Myocyte (in vitro differentiated cells): ENCODE results near the gene SSBP3. TPM values are rescaled to one million over a fixed set of nuclear protein-coding genes. Genes with fewer than 3 reads are reported as not detected.

Source experiments
- DNase-seq: peaks from one replicate; pipeline ENCODE4 v3.0.0-alpha.2; 2012; ENCODE audit warnings: low read depth
- total RNA-seq: library from RNA; depleted of rRNA; stranded (reverse); fragments of >200 nt; gene quantifications from 2 replicates; pipeline ENCODE4 v1.2.3, GENCODE V29; 2014

SSBP3 gene
- total RNA-seq, 1 donor from 2014 or later: 21.8 TPM

DNA sequence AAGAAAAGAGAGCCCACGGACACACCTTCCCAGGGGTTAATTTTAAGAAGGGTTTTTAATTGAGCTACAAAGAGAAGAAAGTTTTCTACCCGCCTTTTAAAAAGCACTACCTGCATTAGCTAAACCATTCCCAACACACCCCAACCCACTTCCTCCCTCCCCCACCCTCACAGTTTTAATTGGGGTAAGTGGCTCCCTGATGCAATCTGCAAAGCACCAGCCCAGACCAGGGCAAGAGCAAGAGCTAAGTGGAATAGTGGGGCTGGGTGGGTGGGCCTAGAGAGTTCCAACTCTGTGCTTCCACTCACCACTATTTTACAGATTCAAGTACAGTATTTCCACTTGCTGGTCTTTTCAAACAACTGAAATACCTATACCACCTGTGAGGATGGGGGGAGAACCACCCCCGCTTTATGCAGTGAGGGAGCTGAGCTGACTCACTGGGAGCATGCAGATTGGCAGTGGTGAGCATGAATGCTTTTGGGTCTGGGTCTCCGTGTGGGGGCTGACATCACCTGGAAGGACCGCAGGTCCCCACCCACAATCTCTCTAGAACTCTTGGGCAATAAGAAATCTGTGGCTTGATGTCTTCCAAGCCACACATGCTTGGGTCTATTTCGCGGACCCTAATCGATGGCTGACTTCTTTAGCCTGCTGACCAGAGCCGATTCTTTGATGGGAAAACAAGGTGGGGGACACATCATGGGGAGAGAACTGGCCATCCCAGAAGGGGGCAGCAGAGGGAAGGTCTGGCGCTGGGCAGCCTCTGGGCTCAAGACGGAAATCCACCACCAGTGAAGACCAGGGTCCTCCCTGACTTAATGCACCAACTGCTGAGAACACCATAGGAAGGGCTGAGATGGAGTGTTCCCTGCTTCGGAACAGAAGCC lies 95.5 kb downstream of the SSBP3 start:
- peak; percentile 47 for DNase-seq

DNA sequence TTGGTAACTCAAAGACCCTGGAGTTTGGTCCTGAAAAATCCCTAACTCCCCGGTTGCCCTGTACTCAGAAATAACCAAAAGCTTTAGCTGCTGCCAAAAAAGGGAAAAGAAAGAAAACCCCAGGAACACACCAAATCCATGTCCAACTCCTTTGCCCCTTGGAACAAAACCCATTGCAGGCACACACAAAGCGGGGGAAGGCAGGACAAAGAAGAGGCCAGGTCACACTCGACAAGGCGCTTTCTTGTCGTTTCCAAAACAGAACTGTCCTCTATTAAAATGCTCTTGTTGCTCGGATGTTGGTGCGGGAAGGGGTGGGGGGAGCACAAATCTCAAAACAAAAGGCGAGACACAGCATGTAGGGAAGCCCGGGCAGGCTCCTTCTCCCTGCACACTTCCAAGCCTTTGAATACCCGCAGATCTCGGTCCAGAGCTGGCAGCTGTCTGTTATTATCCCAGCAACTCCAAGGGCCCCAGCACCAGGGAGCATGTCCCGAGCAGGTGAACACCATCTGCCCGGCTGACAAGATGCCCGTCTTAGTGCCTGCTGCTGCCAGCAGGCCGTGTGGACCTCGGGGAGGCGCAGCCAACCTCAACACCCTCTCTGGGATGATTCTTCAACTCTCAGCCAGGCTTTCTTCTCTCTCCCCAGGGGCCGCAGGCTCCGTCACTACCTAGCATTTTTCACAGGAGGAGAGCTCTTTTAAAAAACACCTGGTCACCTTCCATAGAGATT lies 96.4 kb downstream of the SSBP3 start:
- peak; percentile 57 for DNase-seq

DNA sequence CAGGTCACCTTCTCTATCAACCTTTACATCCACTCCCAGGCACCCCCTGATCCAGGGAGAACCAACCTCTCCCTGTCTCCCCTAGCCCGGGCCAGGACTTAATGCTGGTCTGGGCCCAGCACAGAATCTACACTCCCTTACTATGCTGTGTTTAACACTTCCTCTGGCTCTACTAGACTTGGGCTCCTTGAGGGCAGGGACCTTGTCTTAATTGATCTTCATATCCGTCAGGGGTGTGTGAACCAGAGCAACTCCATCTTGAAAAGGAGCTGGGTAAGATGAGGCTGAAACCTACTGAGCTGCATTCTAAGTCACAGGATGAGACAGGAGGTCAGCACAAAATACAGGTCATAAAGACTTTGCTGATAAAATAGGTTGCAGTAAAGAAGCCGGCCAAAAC lies 98.9 kb downstream of the SSBP3 start:
- DNase-seq: no peak

DNA sequence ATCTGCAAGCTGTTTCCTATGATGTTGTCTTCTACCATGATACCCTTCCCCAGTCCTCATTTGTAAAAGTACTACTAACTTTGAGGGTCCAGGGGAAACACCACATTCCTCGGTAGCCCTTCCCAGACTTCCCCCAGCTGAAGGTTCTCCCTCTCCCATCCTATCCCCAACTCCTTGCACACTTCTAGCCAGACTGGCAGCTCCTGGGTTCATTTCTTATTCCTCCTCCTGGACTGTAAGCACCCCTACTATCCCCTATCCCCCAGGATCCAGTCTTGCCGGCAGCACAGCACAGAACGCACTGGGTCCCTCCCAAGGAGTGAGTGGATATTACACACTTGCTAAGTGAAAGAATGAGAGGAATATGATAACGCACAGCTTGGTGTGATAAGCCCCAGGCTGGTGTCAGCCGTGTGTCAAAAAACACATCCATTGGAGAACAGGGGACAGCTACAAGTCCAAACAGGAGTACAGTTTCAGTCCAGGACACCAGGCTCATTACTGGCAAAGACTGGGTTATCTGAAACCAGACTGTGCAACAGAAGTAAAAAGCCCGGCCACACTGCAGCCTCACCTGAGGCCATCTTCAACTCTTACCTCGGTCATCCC lies 100.2 kb downstream of the SSBP3 start:
- no peak for DNase-seq

DNA sequence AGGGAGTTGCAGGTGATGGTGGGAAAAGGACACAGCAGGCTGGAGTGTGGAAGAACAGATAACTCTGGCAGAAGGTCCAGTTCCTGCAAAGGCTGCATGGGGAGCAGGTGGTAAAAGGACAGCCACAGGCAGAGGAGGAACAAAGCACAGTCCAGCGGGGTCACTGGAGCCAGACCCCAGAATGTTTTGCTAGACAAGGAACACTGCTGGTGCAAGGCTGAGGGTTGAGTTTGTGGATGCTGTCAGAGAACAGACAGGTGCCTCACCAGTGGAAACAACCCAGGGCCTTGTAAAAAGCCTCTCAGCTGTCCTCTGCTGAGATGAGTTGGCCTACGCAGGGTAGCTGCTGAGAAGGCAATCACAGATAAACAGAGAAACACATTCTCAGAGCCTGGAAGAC lies 101.7 kb downstream of the SSBP3 start:
- peak; percentile 68 for DNase-seq

DNA sequence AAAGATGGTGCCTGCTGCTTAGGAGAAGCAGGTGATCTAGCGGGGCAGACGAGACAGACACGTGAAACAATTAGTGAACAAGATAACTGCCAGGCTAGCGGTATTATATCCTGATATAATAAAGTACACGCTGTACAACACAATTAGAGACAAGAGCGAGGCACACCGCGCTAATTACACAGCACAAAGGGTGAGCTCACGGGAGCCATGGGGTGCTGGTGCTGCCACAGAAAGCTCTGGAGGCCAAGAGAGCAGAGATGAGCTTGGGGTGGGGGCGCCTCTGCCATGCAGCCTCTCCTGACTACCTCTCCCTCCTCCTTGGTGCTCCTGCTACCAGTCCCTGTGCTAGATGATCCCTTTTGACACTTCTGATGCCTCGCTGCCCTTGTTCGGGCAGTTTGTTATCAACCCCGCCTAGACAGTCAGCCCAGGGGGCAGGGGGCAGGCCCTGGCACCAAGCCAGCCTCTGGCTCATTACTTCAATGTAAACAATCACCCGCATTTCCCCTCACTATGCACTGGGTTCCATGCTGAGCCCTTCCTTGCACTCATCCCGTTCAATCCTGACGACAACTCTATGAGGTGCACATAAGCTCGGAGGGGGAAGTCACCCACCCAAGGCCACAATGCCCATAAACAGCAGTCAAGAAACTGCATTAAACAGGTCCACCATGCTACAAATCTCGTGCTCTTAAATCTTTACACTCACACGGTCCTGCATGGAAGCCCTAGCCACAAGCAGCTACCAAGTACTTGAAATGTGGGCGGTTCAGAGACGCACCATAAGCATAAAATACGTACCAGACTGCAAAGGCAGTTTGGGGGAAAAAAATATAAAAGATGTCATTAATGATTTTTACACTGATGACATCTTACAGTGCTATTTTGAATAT lies 103.0 kb downstream of the SSBP3 start:
- no peak for DNase-seq

- DNase-seq: no peak
Measured at GRCh38 chr1:54302549-54302948, 103.6 kb downstream of the SSBP3 start.

DNA sequence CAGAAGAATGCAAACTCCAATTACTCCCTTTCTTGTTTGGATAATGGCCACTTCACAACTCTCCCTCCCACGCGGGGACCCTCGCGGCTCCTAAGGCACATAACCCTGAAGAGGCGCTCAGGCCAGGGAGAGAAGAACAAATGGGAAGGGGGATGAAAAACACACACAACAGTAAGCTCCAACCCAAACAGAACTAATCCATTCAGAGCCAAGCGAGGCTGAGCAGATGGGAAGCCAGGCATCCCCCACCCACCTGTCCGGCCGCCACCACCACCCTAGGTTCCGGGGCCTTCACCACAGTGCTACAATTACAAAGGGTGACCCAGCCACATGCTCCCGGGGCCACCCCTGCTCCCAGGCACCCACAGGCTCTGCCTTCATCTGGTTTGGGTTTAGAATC lies 104.7 kb downstream of the SSBP3 start:
- no peak for DNase-seq

DNA sequence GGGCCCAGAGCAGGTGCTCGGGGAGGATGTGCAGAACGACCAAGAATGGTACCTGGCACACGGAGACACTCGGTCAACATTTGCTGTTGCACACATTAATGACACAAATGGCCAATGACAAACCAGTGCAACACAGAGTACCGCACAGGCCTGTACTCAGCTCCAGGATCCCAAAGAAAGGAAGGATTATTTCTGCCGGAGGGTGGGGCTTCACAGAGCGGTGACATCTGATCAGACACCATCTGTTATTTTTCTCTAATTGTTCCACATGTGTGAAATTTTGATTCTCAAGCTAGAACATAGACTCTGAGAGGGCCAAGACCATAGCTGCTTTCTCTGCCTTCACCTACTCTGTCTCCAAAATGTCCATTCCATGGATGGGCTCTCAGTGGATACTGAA lies 105.8 kb downstream of the SSBP3 start:
- no peak for DNase-seq

DNA sequence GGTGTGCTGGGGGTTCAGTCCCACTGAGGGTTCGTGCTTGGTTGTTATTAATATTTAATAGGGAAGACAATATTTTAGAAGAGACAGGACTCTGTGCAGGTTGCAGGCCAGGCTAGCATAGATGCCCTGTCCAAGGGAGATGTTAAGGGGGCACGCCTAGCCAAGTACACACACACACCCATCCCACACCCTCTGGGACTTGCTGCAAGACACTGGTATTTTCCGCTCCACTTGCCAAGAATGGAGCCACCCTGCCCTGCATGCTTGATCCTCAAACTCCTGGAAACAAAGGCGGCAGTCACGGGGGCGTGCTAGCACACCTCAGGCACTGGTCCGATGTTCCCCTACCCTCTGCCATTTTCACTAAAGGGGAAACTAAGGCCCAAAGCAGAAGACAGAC lies 107.2 kb downstream of the SSBP3 start:
- DNase-seq: no peak

GRCh38 chr1:54298284-54299033 lies 107.7 kb downstream of the SSBP3 start:
- no peak for DNase-seq

GRCh38 chr1:54297596-54298283 lies 108.5 kb downstream of the SSBP3 start:
- no peak for DNase-seq

- no peak for DNase-seq
Measured at GRCh38 chr1:54296666-54297065, 109.5 kb downstream of the SSBP3 start.

- DNase-seq: no peak
Measured at GRCh38 chr1:54294887-54295286, 111.3 kb downstream of the SSBP3 start.

DNA sequence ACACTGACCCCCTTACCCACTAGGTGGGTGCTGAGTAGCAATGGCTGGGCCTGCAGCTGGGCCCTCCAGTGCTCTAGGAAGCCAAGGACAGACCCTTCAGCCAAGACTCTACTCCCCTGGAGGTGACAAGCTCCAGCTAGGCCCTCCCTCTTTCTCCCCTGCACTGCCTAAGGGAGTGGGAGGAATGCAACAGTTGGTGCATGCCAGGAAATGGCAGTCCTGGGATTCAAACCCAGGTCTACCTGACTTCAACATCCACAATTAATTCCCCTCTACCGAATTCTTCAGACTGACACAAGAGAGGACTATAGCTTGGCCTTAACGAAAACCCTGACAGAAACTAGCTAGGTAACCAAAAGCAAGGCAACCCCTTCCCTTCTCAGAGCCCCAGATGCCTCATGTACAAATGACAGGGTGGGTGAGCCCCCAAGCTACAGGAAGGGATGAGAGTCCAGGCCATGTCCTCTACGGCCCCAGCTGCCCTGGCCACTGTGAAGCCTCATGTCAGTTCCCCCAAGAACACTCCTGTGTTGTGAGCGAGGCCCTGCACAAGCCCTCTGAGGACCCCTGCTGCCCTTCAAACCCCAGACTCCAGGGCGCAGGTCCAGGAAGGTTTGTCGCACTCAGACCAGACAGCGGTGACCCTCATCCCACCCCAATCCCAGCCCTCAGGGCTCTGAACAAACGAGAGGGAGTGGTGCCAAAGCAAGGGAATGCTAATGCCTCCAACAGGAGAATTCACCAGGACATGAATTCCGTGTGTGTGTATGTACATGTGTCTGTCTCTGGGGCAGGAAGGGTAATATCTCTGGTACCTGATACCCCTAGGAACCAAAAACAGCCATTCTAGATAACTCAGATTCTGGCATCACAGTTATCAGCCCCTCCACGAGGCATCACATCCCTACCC lies 113.9 kb downstream of the SSBP3 start:
- no peak for DNase-seq

DNA sequence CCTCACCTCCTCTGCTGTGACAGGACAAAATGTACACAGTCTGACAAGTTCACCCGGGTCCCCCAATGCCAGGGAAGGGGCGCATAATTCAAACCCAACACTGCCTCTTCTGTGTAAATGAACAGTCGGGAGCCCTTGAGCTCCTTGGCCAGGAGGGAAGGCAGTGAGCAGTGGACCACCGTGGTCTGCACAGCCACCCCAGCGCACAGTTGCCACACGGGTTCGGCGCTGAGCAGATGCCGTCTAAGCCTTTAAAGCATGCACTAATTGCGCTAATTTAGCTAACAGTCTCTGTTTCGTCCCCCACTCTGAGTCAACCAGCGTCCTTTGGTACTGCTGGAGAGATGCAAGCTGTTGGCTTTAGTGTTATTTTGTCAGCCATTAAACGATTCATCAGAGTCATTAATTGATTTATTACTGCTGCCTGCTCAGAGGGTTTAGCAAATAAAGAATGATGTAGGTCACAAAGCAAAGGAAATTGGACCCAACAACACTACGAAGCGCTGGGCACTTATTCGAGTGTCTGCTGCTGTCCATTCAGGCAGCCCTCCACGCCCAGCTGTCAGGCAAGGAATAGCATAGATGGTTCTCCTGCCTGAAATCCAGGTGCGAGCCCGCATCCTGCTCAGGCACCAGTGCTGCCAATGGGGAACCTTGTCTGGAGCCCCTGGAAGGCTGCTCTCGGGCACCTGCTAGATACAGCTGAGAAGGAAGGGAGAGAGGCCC lies 114.8 kb downstream of the SSBP3 start:
- DNase-seq: no peak

DNA sequence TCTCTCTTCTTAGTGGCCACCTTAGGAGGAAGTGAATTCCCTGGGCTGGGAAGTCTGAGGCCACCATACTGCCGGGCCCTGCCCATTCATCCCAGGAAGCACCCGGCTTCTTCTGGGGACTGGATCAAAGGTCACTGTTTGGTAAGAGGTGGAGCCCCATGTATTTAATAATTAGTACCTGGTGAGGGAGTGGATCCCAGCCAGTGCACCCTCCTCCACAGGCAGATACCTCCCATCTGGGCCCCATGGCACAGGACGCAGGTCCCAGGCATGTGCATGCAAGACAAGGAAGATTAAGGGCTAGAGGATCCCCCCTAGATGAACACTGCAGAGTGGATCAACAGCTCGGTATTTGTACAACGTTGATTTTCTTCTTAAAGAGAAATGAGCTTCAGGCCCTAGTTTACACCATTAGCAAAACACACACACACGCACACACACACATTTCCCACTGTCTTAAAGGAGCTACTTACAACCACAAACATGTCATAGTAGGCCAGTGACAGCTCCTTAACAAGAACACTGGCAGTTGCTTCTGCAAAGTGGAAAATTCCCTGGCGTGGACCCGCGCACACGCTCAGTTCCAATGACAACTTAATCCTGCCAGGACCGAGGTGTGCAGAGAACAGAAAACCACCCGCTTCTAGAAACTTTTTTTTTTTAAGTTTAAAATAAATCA lies 115.5 kb downstream of the SSBP3 start:
- no peak for DNase-seq
